HUES64 (cell line): ENCODE results near the gene LIMS4.
"Not testable (repeated sequence)": the region's sequence is repeated elsewhere in the genome, so short reads cannot be mapped to it uniquely, and the experiment has no call there.

Experiments used
- H3K27ac ChIP-seq: 2 replicates; pipeline ENCODE4 v1.7.0; 2013; ENCODE audit warnings: low read depth, low read length, inconsistent platforms
- H3K27me3 ChIP-seq: 2 replicates; pipeline ENCODE4 v1.6.1; 2013; ENCODE audit warnings: mild to moderate bottlenecking, low read length; ENCODE audit not compliant: insufficient read depth
- H3K36me3 ChIP-seq: 2 replicates; pipeline ENCODE4 v1.6.1; 2013; ENCODE audit warnings: mild to moderate bottlenecking, low read length; ENCODE audit not compliant: insufficient read depth
- H3K4me1 ChIP-seq: 2 replicates; pipeline ENCODE4 v1.6.1; 2013; ENCODE audit warnings: mild to moderate bottlenecking, low read length, moderate library complexity; ENCODE audit not compliant: insufficient read depth
- H3K4me3 ChIP-seq: 2 replicates; pipeline ENCODE4 v1.5.1; 2013; ENCODE audit warnings: mild to moderate bottlenecking, low read length, moderate library complexity
- H3K9ac ChIP-seq: 2 replicates; pipeline ENCODE4 v1.6.1; 2013; ENCODE audit warnings: mild to moderate bottlenecking, low read depth, low read length
- H3K9me3 ChIP-seq: 2 replicates; pipeline ENCODE4 v1.6.1; 2013; ENCODE audit warnings: low read depth, low read length; ENCODE audit not compliant: insufficient read depth
- WGBS: fragments of 150-250, 120-280 bp; methylation state at CpG from one replicate; pipeline ENCODE4 v1.1.7; 2013; ENCODE audit warnings: missing lambda C conversion rate; 5-methylcytosine and 5-hydroxymethylcytosine counted together

The LIMS4 gene

GRCh38 chr2:110404246-110404645 lies 68.4 kb downstream of the LIMS4 start:
- not testable (repeated sequence) for H3K27ac ChIP-seq, H3K27me3 ChIP-seq, H3K4me1 ChIP-seq, H3K4me3 ChIP-seq, H3K36me3 ChIP-seq, H3K9ac ChIP-seq, H3K9me3 ChIP-seq
- no CpG with 5 or more reads among the region's 1 CpG for WGBS

DNA sequence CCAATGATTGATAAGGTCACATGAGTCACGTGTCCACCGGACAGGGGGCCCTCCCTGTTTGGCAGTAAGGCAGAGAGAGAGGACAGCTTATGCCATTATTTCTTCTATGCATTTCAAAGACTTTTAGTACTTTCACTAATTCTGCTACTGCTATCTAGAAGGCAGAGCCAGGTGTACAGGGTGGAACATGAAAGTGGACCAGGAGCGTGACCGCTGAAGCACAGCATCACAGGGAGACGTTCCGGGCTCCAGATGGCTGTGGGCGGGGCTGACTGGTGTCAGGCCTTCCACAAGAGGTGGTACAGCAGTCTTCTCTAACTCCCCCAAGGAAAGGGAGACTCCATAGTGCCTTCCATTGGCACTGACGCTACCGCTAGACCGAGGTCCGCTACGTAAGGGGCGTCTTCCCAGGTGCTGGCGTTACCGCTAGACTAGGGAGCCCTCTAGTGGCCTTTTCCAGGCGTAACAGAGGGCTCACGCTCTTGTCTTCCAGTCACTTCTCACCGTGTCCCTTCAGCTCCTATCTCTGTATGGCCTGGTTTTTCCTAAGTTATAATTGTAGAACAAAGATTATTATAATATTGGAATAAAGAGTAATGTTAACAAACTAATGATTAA lies 71.5 kb downstream of the LIMS4 start:
- not testable (repeated sequence) for H3K4me1 ChIP-seq, H3K27me3 ChIP-seq, H3K9ac ChIP-seq, H3K36me3 ChIP-seq, H3K27ac ChIP-seq, H3K4me3 ChIP-seq, H3K9me3 ChIP-seq
- WGBS, result no CpG with 5 or more reads among the region's 18 CpGs

GRCh38 chr2:110399378-110399777 lies 73.2 kb downstream of the LIMS4 start:
- not testable (repeated sequence) for H3K27ac ChIP-seq, H3K4me1 ChIP-seq, H3K9ac ChIP-seq, H3K27me3 ChIP-seq, H3K36me3 ChIP-seq, H3K4me3 ChIP-seq, H3K9me3 ChIP-seq
- WGBS, result no CpG with 5 or more reads among the region's 10 CpGs

DNA sequence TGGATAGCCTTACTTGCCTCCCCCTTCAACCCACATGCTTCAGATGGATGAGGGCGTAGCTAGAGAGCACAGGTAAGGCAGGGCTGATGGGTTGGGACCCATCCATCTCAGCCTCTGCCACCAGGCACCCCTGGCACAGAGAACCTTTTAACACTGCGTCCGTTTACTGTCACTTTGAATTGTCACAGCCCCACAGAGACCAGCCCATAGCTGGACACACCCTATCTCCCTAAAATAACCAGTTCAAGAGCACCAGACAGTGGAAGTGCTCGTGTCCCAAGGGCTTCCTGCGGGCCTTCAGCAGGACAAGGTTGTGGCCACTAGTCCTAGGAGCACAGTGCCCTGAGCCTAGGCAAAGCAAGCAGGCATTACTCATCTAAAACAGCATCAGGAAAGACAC lies 76.6 kb downstream of the LIMS4 start:
- H3K27ac ChIP-seq, H3K4me3 ChIP-seq, H3K27me3 ChIP-seq, H3K9me3 ChIP-seq, H3K9ac ChIP-seq, H3K4me1 ChIP-seq, H3K36me3 ChIP-seq: not testable (repeated sequence)
- no CpG with 5 or more reads among the region's 5 CpGs for WGBS
